GM21447 (cell line): ENCODE results near the gene ATXN1.

Source experiments
- ATAC-seq: cut with Tn5 transposase; IDR thresholded peaks from one replicate; pipeline ENCODE4 v1.9.1; 2021; ENCODE audit not compliant: unreplicated experiment

The ATXN1 gene

GRCh38 chr6:16488813-16489212 is 272.4 kb downstream of the ATXN1 start:
- ATAC-seq: no peak

GRCh38 chr6:16487996-16488674 is 273.1 kb downstream of the ATXN1 start:
- no peak for ATAC-seq

GRCh38 chr6:16486661-16487060 is 274.6 kb downstream of the ATXN1 start:
- ATAC-seq: no peak

GRCh38 chr6:16483315-16483875 is 277.9 kb downstream of the ATXN1 start:
- ATAC-seq: no peak

GRCh38 chr6:16482702-16483314 is 278.5 kb downstream of the ATXN1 start:
- no peak for ATAC-seq

GRCh38 chr6:16481697-16482399 is 279.4 kb downstream of the ATXN1 start:
- no peak for ATAC-seq

- no peak for ATAC-seq
Observed at GRCh38 chr6:16480763-16481560, 280.3 kb downstream of the ATXN1 start.

- ATAC-seq: no peak
Observed at GRCh38 chr6:16477367-16478149, 283.7 kb downstream of the ATXN1 start.

GRCh38 chr6:16476861-16477260 is 284.4 kb downstream of the ATXN1 start:
- ATAC-seq: peak; percentile 27

GRCh38 chr6:16475494-16475781 is 285.8 kb downstream of the ATXN1 start:
- no peak for ATAC-seq

GRCh38 chr6:16474772-16475493 is 286.3 kb downstream of the ATXN1 start:
- ATAC-seq: no peak

GRCh38 chr6:16473908-16474771 is 287.1 kb downstream of the ATXN1 start:
- no peak for ATAC-seq

GRCh38 chr6:16473184-16473907 is 287.9 kb downstream of the ATXN1 start:
- ATAC-seq: peak; percentile 39

GRCh38 chr6:16472349-16473069 is 288.8 kb downstream of the ATXN1 start:
- ATAC-seq: no peak

- ATAC-seq: no peak
Observed at GRCh38 chr6:16471910-16472297, 289.4 kb downstream of the ATXN1 start.

GRCh38 chr6:16471222-16471909 is 289.9 kb downstream of the ATXN1 start:
- peak; percentile 51 for ATAC-seq
